ENCODE measurements around the gene CRAMP1.

Gene CRAMP1

GRCh38 chr16:1601489-1601888, 10.7 kb upstream of the CRAMP1 start:
- no peak for TF ChIP-seq CTCF (IDR thresholded peaks at IDR 0.05; ENCODE audit: low read depth, low read length)
- Histone ChIP-seq H3K36me3 (peaks cover 36% of the 10 kb centered on the region), H3K27me3 (ENCODE audit: insufficient read depth, low read depth, severe bottlenecking) (no peaks in the 10 kb centered on the region), H3K27ac (no peak overlapping the region), H3K4me3 (ENCODE audit: low read depth, low read length) (no peak overlapping the region), H3K9me3 (ENCODE audit: severe bottlenecking) (no peaks in the 10 kb centered on the region)
- no peak for DNase-seq

- Histone ChIP-seq H3K36me3 (peaks cover 35% of the 10 kb centered on the region), H3K4me3 (ENCODE audit: low read depth, low read length) (no peak overlapping the region), H3K27ac (no peak overlapping the region), H3K27me3 (ENCODE audit: insufficient read depth, low read depth, severe bottlenecking) (no peaks in the 10 kb centered on the region), H3K9me3 (ENCODE audit: severe bottlenecking) (no peaks in the 10 kb centered on the region)
- DNase-seq, result no peak
- TF ChIP-seq CTCF (IDR thresholded peaks at IDR 0.05; ENCODE audit: low read depth, low read length), result no peak
Measured at GRCh38 chr16:1602285-1602684, 9.9 kb upstream of the CRAMP1 start.

- no peak for TF ChIP-seq CTCF (IDR thresholded peaks at IDR 0.05; ENCODE audit: low read depth, low read length)
- no peaks in the 10 kb centered on the region for H3K9me3 ChIP-seq (ENCODE audit: severe bottlenecking)
- no peak overlapping the region for H3K4me3 ChIP-seq (ENCODE audit: low read depth, low read length)
- no peak for DNase-seq
- H3K36me3 ChIP-seq, result peaks cover 22% of the 10 kb centered on the region
- no peaks in the 10 kb centered on the region for H3K27me3 ChIP-seq (ENCODE audit: insufficient read depth, low read depth, severe bottlenecking)
- no peak overlapping the region for H3K27ac ChIP-seq
Measured at GRCh38 chr16:1606774-1607173, 5.4 kb upstream of the CRAMP1 start.

- H3K27ac ChIP-seq, result no peak overlapping the region
- H3K4me3 ChIP-seq (ENCODE audit: low read depth, low read length), result no peak overlapping the region
- TF ChIP-seq CTCF (IDR thresholded peaks at IDR 0.05; ENCODE audit: low read depth, low read length), result no peak
- H3K36me3 ChIP-seq, result peaks cover 20% of the 10 kb centered on the region
- no peak for DNase-seq
- no peaks in the 10 kb centered on the region for H3K9me3 ChIP-seq (ENCODE audit: severe bottlenecking)
- no peaks in the 10 kb centered on the region for H3K27me3 ChIP-seq (ENCODE audit: insufficient read depth, low read depth, severe bottlenecking)
Measured at GRCh38 chr16:1607971-1608370, 4.2 kb upstream of the CRAMP1 start.

- Histone ChIP-seq H3K27me3 (ENCODE audit: insufficient read depth, low read depth, severe bottlenecking) (peaks cover 4% of the 10 kb centered on the region), H3K4me3 (ENCODE audit: low read depth, low read length) (peak overlapping the region; percentile 75), H3K9me3 (ENCODE audit: severe bottlenecking) (no peaks in the 10 kb centered on the region), H3K36me3 (peaks cover 21% of the 10 kb centered on the region), H3K27ac (peak overlapping the region; percentile 92)
- DNase-seq, result peak; percentile 88
- no peak for TF ChIP-seq CTCF (IDR thresholded peaks at IDR 0.05; ENCODE audit: low read depth, low read length)
Measured at GRCh38 chr16:1610071-1610898, 1.9 kb upstream of the CRAMP1 start.

All from WERI-Rb-1 (cell line).